GM21737 (cell line): ENCODE data around the gene LRRC9.

ENCODE experiments used
- ATAC-seq: cut with Tn5 transposase; IDR thresholded peaks from one replicate; pipeline ENCODE4 v1.9.1; 2021; ENCODE audit warnings: mild to moderate bottlenecking, moderate library complexity; ENCODE audit not compliant: unreplicated experiment

LRRC9 gene

GRCh38 chr14:60106339-60106738, 186.4 kb downstream of the LRRC9 start:
- ATAC-seq, result no peak

- no peak for ATAC-seq
Observed at GRCh38 chr14:60107477-60107876, 187.5 kb downstream of the LRRC9 start.

DNA sequence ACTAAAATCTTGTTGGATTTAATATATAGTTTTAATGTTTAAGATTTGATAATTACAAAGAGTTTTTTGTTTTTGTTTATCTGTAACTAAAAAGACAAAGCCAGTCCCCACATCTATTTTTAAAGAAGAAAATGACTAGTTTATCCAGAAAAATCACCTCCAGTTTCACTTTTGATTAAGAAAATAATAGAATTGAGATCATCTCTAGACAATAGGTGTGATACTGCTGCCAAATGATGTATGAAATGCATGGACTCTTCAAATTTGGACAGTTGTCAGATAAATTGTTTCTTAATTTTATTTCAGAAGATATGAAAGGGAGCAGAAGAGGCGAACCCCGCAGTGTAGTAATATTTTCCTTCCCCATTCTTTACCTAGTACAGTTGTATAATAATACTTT, 191.8 kb downstream of the LRRC9 start:
- no peak for ATAC-seq
